ENCODE data around the gene CTSE.
"Not testable (repeated sequence)": the region's sequence is repeated elsewhere in the genome, so short reads cannot be mapped to it uniquely, and the experiment has no call there.

CTSE gene

DNA sequence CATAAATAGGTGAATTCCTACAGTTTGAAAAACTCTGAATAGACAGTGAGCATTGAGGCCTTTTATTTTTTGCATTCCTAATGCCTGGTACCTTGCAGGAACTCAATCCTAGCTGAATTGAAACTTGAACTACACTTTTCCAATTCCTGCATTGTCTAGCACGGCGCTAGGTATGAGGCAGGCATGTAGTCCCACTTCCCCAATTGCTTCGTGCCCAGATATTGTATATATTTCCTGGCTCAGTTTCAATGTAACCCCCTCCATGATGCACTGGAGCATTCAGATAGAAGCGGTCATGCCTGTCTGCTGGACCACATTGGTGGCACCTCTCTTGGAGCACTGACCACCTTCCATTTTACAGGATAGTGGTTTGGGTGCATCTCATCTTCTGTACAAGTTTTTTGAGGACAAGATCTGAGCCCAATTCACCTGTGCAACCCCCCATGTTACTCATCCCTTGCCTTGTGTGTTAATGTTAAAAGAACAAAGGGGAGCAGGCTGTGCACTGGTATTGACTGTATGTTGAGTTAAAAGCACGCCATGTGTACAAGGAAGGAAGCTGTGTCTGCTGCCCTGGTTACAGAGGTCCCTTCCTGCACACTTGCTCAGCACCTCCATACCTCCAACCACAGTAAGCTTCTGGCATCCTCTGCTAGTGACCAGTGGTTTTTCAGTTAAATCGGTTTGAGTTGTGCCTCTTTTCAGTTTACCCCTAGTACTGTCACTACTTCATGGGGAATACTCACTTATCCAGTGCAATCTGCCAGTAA lies 10.5 kb downstream of the CTSE start:
- no peak for DNase-seq

DNA sequence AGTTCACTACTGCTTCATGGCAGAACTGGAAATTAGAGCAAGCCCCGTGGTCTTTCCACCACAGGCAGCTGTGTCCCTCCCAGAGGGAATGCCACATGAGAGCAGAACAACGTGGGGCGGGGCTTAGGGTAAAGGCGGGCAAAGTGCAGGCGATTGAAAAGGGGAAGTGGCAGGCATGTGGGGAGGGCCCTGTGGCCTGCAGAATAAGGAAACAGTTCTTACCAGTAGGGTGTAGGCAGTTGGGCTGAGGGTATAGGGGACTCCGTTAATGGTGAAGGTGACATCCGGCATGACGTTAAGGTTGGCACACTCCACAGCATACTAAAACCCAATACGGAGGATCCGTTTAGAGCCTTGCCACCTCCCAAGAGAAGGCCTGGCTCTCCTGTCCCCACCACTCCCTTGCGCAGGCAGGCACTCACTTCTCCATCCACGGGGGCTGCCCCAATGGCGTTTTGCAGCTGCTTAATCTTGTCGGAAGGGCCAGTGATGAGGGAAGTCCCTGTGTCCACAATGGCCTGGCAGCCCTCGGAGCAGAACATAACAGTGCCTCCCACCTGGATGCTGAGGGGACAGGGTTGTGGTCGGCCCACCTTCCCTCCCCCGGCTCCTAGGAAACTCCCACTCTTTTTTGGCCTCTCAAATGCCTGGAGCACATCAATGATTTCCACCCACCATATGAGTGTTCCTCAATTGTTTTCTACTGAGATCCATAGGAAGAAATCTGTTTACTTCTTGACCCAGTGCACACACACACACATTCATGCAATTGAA lies 11.4 kb downstream of the CTSE start:
- DNase-seq: no peak

DNA sequence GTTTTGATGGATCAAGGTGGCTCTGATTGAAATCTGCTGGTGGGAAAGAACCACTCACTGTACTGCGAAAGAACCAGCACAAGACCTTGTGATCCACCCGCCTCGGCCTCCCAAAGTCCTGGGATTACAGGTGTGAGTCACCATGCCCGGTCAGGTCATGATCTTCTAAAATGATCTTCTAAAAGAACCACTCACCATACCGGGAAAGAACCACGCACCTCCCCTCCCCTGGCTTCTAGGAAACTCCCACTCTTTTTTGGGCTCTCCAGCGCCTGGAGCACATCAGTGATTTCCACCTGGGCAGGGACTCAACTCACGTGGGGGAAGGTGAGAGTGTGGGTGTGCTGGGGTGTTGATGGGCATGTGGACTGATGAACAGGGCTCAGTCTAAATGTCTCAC lies 12.6 kb downstream of the CTSE start:
- no peak for DNase-seq

DNA sequence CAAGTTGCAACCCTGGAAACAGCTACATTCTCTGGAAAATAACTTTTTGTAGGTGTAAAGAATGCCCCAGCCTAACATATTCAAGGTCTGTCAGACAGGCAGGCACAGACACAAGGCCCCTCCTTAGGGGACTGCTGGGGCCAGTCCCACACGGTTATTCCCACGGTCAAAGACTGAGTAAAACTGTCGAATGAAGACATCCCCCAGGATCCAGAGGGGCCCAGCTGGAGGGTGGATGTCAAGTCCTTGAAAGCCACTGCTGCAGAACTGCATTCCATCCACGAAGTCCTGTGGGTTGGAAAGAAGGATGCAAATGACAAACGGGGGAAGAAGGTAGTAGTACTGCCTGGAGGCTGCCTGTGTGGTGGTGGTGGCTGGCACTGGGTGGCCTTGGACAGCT lies 13.6 kb downstream of the CTSE start:
- no peak for DNase-seq

DNA sequence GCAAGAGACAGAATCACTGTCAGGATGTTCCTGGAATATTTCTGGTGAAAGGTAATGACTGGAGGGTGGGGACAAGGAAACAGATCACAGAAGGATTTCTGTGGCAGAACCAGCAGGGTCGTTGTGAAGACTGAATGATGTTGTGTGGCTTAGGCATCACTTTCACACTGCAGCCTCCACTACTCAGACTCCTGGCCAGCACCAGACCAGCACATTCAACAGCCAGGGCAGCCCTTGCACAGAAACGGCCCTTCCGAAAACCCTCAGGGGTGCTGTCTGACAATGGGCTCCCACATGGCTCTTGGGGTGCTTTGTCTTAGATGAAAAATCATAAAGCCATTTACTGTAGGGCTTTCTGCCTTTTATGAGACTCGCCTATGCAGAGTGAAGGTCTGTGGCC lies 16.7 kb downstream of the CTSE start:
- DNase-seq: no peak

DNA sequence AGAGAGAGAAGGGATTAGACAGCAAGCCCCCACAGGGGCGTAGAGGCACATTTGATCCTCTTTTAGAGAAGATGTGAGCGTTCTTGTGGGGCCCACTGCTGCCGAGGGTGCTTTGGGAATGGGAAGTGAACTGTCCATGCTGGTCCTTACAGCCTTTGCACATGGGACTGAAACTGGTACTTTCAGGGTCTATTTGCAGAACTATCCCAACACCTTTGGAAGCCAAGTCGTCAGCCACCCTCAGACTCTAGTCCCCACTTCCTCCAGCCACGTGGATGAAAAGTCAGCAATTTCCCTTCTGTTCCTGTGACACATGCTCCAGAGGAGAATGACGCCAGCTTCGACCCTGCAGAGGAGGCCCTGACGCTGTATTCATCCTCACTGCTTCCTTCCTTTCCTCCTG lies 17.9 kb downstream of the CTSE start:
- DNase-seq: peak; percentile 16

DNA sequence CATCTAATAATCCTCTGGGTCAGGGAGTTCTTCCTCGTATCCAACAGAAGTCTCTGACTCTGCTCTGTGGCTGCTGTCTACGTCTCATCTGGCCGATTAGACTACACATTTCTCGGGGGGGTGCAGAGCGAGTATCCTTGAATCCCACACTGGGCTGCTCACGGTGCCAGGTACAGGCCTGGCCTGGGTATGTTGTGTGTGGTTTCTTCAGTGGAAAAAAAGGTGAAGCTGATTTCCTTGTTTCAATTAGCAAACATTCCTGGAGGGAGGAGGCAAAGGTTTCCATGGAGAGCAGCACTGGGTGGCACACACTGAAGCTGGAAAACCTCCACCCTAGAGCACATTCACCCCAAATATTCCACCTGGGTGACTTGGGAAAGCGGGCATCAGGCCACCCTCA lies 18.5 kb downstream of the CTSE start:
- DNase-seq: no peak

DNA sequence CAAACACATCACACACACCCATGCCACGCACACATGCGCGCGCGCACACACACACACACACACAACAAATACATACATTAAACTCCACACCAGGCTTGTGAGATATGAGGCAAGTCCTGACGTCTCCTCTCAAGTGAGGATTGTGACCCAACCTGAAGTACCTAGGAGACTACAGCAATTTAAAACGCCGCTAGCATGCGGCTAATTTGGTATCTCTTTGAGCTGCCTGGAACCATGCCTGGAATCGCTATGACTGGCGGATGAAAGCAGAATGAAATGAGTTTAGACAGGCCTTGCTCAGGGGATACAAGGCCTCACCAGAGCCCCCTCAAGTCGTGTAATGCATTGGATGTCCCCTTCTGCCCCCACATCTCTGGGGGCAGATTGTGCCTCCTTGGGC lies 18.9 kb downstream of the CTSE start:
- DNase-seq: peak; percentile 32

DNA sequence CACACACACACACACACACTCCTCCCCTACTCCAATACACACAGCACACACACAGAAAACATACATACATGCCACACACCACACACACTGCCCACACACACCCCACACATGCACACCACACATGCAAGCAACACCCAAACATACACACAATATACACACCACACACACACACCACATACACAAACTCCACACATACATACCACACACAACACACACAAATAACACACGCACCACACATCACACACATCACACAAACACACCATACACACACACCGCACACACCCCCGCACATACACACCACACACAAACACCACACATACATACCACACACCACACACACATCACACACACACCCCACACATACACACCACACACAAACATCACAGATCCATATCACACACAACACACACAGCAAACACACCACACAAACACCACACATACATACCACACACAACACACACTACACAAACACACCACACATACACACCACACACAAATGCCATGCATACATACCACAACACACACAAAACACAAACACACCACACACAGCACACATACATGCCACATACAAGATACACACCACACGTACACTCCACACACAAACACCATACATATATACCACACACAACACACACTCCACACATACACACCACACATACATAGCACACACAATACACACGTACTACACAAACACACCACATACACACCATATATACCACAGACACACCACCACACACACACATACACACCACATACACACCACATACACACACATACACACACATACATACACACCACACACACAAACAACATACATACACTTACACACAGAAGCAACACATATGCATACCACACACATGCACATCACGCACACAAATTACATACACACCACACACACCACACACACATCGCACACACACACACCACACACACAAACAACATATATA lies 19.6 kb downstream of the CTSE start:
- DNase-seq: no peak

DNA sequence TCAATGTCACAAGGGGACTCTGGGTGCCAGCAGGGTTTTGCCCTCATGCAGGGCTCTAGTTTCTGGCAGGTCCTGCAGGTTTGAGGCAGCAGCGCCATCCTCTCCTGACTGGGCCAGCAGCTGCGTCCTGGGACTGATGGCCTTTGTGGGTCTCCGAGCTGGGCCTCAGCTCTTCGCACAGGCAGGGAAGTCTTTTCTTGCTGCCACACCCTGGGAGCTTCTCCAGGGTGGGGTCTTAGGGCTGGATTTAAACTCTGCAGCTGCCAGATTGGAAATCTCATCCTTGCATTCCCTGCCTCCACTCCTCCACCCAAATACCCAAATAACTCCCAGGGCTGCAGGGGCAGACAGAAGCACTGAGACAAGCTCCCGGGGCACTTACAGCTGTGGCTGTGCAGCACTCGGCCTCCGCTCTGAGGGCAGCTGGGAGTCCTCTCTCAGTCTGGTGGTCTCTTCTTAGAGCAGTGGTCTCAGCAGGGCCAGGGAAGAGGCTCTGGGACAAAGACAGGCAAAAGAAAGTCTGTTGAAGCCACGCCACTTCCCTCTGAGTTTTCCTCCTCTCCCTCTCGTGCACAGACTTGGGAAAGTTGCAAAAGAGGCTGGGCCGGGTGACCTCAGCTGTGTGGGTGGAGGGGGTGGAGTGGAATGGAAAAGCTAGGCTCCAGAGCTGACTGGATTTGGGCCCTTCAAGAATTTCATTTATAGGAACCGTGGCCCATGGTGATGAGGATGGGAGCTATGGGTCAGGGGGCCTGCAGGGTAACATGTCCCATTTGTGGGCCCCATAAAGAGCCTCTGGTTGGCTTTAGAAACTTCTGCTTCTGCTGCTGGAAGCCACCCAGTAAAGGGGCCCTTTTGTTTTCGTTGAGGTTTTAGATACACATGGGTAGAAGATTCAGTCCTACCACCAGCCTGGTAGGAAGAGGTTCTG lies 20.6 kb downstream of the CTSE start, which contains the start of gene RAB7B:
RAB7B (minus strand) TSS at position 525 of the 931 bp plus-strand sequence. CDS start 9,260 bp downstream, outside the sequence.
- peak; percentile 72 for DNase-seq

DNA sequence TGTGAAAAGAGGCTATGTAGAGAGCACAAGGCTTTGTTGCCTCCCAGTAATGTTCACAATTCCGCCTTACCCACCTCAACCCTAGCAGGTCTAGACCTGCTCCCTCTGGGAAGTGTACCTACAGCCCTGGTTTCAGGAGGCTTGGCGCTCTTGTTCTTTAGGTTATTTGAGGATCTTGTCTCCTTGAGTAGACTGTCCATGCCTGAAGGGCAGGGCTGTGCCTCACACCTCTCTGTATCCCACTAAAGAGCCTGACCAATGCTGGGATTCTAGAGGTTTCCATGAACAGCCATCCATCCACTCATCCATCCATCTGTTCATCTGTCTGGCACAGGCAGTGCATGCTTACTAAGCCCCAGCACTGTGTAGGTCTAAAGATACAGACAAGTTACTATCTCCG lies 21.5 kb downstream of the CTSE start:
- no peak for DNase-seq

DNA sequence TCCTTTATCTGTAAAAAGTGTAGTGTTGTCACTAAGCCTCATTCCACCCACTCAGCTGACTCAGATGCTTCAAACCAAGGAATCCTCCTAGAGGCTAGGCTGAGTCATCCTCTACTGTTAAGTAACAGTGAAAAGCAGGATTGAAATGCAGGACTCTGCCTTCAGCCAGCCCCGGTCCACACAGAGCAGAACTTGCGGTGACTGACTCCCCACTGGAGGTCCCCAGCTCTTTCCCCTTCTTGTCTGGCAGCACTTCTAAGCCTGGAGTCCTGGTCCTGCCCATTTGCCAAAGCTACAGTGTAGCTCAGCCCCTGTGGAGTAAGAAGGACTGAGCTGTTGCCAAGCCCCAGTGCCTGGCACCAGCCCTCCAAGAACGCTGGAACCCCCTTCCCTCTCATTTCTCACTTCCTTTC lies 22.2 kb downstream of the CTSE start:
- peak; percentile 95 for DNase-seq

DNA sequence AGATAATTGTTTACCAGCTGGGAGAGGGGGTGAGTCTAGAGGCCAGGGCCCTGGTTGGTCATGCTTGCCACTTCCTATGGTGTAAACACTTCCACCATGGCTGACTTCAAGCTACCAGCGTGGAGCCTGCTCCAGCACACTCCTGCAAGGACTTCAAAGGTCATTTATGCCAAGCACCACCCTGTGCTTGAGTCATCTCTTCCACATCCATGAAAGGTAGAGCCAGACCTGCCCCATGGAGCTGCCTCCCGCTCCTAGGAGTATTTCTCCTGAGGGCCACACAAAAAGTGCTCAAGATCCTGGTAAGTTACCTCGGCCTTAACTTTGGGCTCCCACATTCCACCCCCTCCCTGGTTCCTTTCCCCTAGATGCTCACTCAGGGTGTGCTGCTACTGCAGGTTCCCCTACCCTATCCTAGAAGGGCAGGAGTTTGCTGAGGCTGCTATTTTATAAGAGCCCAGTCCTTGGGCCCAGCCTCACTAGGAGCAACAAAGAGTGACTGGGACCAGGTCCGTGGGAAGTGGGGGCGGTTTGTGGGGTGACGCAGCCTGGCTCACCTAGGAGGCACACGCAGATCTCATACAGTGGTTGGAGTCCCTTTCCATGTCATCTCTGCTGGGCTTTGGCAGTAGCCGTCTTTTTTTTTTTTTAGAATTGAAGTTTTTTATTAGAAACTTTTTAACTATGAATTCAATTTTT lies 22.9 kb downstream of the CTSE start:
- DNase-seq: peak; percentile 20

DNA sequence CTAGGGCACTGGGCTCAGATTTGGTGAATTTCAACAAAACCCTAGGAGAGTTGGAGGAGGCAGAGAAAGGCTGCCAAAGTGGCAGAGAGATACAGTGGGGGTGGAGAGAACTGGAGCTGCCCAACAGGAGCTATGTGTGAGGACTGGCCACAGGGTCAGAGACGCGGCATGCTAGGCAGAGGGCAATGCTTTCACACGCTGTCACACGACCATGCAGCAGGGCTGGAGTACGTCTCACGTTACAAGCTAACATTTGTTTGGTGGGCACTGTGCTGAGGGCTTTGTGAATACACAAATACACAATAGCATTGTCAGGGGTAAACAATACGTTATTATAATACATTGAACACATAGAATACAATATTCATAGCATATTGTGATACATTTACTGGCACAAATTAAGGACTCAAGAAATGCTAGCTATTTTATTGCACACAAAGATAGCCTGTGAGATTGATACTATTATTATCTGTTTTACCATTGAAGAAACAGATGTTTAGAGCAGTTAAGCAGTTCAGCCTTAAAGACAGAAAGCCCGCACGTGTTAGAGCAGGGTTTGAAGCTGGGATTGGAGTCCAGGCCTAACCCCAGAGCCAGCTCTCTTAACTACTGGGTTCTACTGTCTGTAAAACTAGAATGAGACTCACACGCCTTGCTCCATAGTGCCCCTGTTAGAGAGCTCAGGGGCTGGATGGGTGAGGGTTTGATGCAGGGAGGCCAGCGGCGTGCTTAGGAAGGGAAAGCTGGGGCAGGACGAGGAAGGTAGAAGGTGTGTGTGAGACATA lies 25.0 kb downstream of the CTSE start:
- DNase-seq: no peak

DNA sequence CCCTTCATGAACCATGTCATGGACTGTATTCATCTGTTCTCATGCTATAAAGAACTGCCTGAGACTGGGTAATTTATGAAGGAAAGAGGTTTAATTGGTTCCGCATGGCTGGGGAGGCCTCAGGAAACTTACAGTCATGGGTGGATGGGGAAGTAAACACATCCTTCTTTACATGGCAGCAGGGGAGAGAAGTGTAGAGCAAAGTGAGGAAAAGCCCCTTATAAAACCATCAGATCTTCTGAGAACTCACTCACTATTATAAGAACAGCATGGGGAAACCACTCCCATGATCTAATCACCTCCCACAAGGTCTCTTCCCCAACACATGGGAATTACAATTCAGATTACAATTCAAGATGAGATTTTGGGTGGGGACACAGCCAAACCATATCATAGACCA lies 27.1 kb downstream of the CTSE start:
- not testable (repeated sequence) for DNase-seq

DNA sequence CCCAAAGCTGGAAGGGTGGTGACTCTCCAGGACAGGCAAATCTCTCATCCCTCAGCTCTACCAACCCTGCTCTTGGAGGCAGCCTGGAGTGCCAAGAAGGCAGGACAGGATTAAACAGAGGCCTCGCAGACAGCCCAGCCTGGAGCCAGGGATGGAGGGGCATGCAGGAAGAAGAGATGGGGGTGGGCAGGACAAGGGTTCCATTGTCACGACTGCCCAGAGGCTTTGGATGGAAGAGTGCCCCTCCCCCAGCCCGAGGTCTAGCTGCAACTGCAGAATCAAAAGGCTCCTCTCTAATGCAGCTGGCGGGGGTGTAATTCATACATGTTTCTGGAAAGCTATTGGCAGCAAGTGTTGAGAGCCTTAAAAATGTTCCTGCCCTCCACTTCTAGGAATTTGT lies 29.3 kb downstream of the CTSE start:
- DNase-seq: no peak

DNA sequence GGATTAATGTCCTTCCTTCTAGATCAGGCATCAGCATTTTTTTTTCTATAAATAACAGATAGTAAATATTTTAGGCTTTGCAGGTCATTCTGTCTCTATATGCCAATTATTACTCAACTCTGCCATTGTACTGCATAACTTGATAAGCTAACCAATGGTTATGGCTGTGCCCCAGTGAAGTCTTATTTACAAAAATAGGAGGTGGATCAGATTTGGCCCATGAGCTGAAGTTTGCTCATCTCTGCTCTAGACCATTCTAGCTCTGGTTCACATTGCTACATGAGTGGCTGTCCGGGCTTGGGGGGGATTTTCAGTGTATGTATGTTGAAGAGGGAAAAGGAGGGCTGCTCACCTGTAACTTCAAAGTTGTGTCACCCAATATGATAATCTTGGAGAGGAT lies 30.6 kb downstream of the CTSE start:
- DNase-seq: no peak

DNA sequence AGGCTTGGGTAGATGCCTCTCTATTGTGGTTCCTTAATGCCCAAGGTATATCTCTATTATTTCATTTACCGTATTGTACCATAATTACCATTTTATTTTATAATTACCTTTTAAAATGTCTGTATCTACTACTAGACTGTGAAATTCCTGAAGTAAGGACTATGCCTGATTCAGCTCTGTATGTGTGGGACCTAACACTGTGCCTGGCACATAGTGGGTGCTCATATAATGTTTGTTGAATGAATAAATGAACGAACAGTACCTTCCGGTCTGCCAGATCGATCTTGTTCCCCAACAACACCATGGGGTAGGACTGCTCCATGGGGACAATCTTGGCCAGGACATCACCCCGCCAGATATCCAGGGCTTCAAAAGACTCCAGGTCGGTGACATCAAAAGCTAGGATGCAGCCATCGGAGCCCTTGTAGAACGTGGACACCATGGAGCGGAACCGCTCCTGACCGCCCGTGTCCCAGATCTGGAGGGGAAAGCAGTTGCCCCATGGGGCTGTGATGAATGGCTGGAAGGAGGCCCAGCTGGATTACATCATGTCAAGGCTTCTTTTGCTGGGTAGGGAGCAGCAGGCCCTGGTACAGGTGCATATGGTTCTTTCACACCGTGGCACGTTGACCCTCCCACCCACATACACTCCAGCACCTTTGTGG lies 31.3 kb downstream of the CTSE start:
- DNase-seq: no peak

DNA sequence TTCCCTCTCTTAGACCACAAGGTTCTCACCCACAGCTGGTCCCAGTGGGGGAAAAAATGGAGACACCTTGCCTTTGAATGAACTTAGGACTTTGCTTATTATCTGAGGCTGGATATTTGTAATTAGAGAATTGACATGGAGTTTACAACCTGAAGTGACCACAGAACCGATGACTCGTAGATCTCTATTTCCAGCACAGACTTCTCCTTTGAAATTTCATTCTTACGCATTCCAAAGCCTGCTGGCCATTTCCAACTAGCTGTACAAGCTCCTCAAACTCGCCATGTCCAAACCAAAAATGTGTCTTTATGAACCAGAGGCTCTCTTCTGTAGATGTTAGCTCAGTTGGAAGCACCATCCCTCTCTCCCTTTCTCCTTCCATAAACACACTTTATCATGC lies 32.5 kb downstream of the CTSE start:
- DNase-seq: peak; percentile 51

DNA sequence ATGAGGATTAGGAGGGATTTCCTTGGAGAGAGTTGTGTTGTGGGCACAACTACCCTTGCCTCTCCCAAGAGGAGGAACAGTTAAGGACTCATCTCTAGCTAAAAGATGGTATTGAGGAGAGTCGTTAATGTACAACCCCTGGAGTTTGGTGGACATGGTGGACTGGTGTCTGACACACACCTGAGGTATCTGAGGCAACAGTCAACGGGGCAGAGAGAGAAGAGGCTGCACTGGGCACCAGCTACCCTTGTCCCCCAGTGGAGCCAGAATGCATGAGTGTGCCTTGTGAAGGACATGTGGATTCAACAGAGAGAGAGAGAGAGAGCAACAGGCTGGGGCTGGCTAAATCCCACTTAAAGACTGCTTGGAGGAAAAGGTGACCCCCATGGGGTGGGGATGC lies 33.5 kb downstream of the CTSE start:
- no peak for DNase-seq

Data from fibroblast of skin of right biceps (primary cell).